Upper lobe of left lung (tissue), 4 donors: Measurements from ENCODE around the gene HSF2.

Source experiments
- CTCF ChIP-seq, 6 experiments: fragments of 450-650 bp in 4 of 6; fragments of 200-600 bp in 2 of 6; sonication (generic) in 2 of 6; IDR thresholded peaks; one replicate each; pipeline ENCODE4 v1.5.1; 2016 to 2019; ENCODE audit warnings: antibody characterized with exemption in 6 of 6
- POLR2A ChIP-seq, 4 donors: fragments of 450-650 bp; IDR thresholded peaks; one replicate each; pipeline ENCODE4 v1.5.1; 2016 to 2017; ENCODE audit warnings: antibody characterized with exemption in 4 of 4, mild to moderate bottlenecking in 2 of 4
- POLR2AphosphoS5 ChIP-seq, 2 donors: sonication (generic); formaldehyde crosslinking; IDR thresholded peaks; one replicate each; pipeline ENCODE4 v1.5.1; 2017; ENCODE audit warnings: antibody characterized with exemption in 2 of 2

DNA sequence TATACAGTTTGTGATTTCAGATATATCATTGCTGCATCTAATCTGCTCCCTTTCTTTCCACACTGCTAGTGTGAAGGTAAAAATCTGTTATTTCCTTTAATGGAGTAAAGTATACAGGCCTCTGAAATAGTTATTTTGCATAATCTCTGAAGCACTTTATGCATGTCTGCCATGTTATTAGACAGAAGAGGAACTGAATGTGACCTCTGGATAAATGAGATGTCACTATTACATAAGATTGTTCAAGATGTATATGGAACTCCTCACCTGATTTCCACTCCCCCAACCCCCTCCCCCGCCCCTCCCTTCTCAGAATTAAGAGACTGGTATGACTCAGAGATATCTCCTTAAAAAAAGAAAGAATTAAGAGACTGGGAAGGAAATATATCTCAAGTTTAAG, 45.8 kb downstream of the HSF2 start:
- TF ChIP-seq CTCF (IDR thresholded peaks at IDR 0.05) (no peak), POLR2A (IDR thresholded peaks at IDR 0.05) (no peak), POLR2AphosphoS5 (IDR thresholded peaks at IDR 0.05) (no peak)
